Hepatocyte (in vitro differentiated cells): ENCODE measurements around the gene TUG1.

Experiments used
- EZH2 ChIP-seq: fragments of 200-600 bp; sonication (generic); IDR thresholded peaks from 2 replicates; pipeline ENCODE4 v1.6.1; 2016; ENCODE audit warnings: antibody characterized with exemption, mild to moderate bottlenecking, borderline replicate concordance
- EZH2phosphoT487 ChIP-seq: fragments of 200-600 bp; sonication (generic); IDR thresholded peaks from one replicate; pipeline ENCODE4 v1.6.1; 2018; ENCODE audit warnings: antibody characterized with exemption, mild to moderate bottlenecking, low read depth, moderate library complexity; ENCODE audit not compliant: unreplicated experiment, severe bottlenecking
- TF ChIP-seq, protein P1 (sequence below): fragments of 200-600 bp; sonication (generic); IDR thresholded peaks from 2 replicates; pipeline ENCODE4 v1.5.1; 2016; ENCODE audit warnings: antibody characterized with exemption, mild to moderate bottlenecking; ENCODE audit not compliant: poor library complexity

DNA sequence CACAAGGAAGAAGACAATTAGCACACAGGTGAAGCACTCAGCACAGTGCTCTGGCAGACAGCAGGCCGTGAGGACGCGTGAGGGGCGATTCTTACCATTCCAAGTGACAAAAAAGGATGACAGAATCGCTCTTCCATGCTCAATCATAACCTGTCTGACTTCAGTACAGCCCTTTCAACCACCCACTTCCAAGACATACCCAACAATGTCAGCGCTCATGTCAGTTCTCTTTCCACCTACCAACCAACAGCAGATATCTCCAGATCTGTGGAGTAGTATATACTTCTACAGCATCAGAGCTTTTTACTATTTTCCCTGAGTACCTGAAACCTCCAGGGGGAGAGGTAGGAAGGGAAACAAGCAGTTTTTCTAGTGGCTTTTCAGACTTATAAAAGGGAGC is 40.7 kb upstream of the TUG1 start:
- TF ChIP-seq, protein P1, sequence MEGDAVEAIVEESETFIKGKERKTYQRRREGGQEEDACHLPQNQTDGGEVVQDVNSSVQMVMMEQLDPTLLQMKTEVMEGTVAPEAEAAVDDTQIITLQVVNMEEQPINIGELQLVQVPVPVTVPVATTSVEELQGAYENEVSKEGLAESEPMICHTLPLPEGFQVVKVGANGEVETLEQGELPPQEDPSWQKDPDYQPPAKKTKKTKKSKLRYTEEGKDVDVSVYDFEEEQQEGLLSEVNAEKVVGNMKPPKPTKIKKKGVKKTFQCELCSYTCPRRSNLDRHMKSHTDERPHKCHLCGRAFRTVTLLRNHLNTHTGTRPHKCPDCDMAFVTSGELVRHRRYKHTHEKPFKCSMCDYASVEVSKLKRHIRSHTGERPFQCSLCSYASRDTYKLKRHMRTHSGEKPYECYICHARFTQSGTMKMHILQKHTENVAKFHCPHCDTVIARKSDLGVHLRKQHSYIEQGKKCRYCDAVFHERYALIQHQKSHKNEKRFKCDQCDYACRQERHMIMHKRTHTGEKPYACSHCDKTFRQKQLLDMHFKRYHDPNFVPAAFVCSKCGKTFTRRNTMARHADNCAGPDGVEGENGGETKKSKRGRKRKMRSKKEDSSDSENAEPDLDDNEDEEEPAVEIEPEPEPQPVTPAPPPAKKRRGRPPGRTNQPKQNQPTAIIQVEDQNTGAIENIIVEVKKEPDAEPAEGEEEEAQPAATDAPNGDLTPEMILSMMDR, result no peak
- TF ChIP-seq EZH2 (no peak), EZH2phosphoT487 (no peak)
